Neural cell (in vitro differentiated cells): ENCODE measurements around the gene RAB11FIP5. TPM values are rescaled to one million over a fixed set of nuclear protein-coding genes. Genes with fewer than 3 reads are reported as not detected.

ENCODE experiments used
- polyA plus RNA-seq: library from polyadenylated mRNA; depleted of rRNA; stranded (reverse); fragments of >200 nt; gene quantifications from 2 replicates; pipeline ENCODE4 v1.2.3, GENCODE V29; 2014

RAB11FIP5 gene
- polyA plus RNA-seq, 1 donor from 2014 or later: 2.6 TPM

Other genes starting within 250 kb of the RAB11FIP5 start
- gene SPR, start 225.5 kb downstream of the RAB11FIP5 start, polyA plus RNA-seq: 0.98 and 1.8 TPM in 2 replicates
- 0.33 and 0.70 TPM in 2 replicates for gene EMX1, start 195.4 kb downstream of the RAB11FIP5 start, polyA plus RNA-seq
- 5.8 and 6.7 TPM in 2 replicates for gene SFXN5, start 41.2 kb downstream of the RAB11FIP5 start, polyA plus RNA-seq
- gene NOTO, start 89.6 kb upstream of the RAB11FIP5 start, polyA plus RNA-seq: not detected in 2 replicates
- 15.5 and 21.3 TPM in 2 replicates for gene SMYD5, start 101.3 kb upstream of the RAB11FIP5 start, polyA plus RNA-seq
- 36.5 TPM in 2 replicates for gene PRADC1, start 120.3 kb upstream of the RAB11FIP5 start, polyA plus RNA-seq
- gene CCT7, start 121.4 kb upstream of the RAB11FIP5 start, polyA plus RNA-seq: 309 and 310 TPM in 2 replicates
- gene FBXO41, start 171.5 kb upstream of the RAB11FIP5 start, polyA plus RNA-seq: 6.0 and 6.7 TPM in 2 replicates
- gene EGR4, start 180.6 kb upstream of the RAB11FIP5 start, polyA plus RNA-seq: 0.90 TPM in 1 of 2 replicates, not detected in the other